Measurements from ENCODE around the gene PADI1.
"Not testable (repeated sequence)": the region's sequence is repeated elsewhere in the genome, so short reads cannot be mapped to it uniquely, and the experiment has no call there.

Gene PADI1

GRCh38 chr1:17239420-17239819 lies 34.5 kb downstream of the PADI1 start:
- no peak for DNase-seq (ENCODE audit: low read depth in 4 of 4, low spot score in 1 of 4)

GRCh38 chr1:17241011-17241779 lies 36.3 kb downstream of the PADI1 start:
- not testable (repeated sequence) for DNase-seq (ENCODE audit: low read depth in 4 of 4, low spot score in 1 of 4)

- DNase-seq (ENCODE audit: low read depth in 4 of 4, low spot score in 1 of 4): not testable (repeated sequence)
Observed at GRCh38 chr1:17241780-17242074, 36.8 kb downstream of the PADI1 start.

DNA sequence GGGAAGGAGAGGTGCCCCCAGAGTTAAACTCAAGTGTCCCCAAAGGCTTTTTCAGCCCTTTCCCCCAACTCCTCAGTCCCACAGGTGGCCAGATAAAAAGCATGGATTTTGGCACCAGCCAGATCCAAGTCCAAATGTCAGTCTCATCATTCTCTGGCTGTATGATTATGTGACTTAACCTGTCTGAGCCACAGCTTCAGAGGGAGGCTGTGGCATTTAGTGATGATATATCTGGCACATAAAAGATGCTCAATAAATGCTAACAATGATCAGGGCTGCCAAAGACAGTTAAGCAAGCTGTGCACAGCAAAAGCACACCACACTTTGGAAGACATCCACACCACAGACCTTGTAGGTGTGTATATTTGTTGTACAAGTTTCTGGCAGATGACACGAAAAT lies 38.3 kb downstream of the PADI1 start:
- no peak for DNase-seq (ENCODE audit: low read depth in 4 of 4, low spot score in 1 of 4)

- no peak for DNase-seq (ENCODE audit: low read depth in 4 of 4, low spot score in 1 of 4)
Observed at GRCh38 chr1:17244821-17245740, 40.2 kb downstream of the PADI1 start.

DNA sequence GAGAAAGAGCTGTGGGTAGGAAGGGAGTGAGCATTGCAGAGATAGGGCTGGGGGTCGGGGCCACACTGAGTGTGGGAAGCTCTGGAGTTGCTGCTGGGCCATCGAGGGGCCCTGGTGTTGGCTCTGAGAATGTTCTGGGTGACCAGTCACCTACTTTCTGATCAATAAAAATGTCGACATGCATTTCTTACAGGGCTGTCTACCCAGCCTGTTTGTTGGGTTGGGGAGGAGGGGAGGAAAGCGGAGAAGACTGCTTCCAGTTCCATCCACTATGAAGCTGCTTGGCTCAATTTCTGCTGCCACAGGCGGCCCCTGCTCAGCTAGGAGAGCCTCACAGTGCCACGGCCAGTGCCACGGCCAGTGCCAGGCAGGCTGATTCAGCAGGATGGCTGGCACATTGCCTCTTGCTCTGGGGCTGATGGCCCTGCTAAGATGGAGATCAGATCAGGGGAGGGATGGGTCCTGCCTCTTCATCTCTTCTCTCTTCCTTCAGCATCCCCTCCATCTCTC lies 40.9 kb downstream of the PADI1 start:
- DNase-seq (ENCODE audit: low read depth in 4 of 4, low spot score in 1 of 4): no peak

- no peak for DNase-seq (ENCODE audit: low read depth in 4 of 4, low spot score in 1 of 4)
Observed at GRCh38 chr1:17246971-17247370, 42.0 kb downstream of the PADI1 start.

DNA sequence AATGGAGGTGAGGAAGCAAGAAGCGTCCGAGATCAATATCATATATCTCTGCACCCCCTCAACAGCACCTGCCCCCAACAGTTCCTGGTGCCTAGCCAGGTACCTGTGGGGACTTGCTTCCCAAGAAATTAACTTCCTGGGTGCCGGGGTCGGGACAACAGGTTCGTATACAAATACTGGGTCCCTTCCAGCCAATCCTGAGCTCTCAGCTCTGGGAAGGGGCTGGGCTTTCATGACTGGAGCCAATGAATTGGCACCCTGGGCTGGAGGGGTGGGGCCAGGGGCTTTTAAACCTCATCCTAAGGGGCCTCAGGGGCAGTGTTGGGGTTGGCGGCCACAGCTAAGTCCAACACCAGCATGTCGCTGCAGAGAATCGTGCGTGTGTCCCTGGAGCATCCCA lies 43.9 kb downstream of the PADI1 start, which contains the start of gene PADI3:
PADI3 (plus strand) TSS at position 318 of the 400 bp plus-strand sequence; CDS start at position 358, 40 bp downstream.
- no peak for DNase-seq (ENCODE audit: low read depth in 4 of 4, low spot score in 1 of 4)

DNA sequence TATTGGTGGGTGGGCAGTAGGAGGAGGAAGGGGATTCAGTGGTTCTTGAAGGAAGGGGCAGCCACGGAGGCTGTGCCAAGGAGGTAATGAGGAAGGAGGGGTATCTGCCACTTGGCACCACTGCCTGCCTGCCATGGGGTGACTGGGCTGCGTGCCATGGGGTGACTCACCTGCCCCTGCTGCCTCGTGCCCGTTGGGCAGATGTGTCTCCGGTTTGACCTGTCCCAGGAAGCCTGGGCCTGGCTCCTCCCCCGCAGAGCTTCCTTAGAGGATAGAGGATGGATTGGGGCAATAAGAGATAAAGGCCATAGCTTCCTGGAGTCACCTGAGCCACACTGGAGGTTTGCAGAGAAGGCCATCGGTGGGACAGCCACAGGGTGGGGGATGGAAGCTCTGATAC lies 45.7 kb downstream of the PADI1 start:
- DNase-seq (ENCODE audit: low read depth in 4 of 4, low spot score in 1 of 4): no peak

GRCh38 chr1:17251246-17251645 lies 46.3 kb downstream of the PADI1 start:
- no peak for DNase-seq (ENCODE audit: low read depth in 4 of 4, low spot score in 1 of 4)

DNA sequence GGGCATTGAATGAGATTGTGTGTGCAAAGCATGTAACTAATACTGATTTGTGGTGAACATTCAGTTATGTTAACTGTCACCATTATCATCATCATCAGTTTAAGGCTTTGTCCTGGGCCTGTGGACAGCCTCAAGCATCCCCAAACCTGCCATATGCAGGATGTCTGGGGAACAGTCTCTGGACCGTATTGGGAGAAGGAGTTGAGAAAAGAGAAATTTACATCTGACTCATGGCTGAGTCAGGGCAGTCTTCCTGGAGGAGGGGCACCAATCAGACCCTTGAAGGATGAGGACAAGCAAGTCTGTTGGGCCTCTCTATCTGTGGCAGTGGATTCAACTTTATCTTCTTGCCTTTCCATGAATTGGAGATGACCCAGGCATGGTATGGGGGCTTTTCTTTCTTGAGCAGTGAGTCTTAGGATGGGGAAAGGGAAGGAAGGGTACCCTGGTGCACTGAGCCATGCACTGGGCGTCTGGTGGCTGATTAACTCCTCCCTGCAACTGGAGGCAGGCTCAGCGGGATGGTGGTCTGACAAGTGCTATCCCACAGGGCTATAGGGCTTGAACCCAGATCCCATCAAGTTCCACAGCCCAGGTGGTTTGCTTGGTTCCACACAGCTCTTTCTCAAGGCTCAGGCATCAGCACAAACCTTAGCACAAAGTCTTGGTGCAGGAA lies 46.9 kb downstream of the PADI1 start:
- DNase-seq (ENCODE audit: low read depth in 4 of 4, low spot score in 1 of 4): no peak

DNA sequence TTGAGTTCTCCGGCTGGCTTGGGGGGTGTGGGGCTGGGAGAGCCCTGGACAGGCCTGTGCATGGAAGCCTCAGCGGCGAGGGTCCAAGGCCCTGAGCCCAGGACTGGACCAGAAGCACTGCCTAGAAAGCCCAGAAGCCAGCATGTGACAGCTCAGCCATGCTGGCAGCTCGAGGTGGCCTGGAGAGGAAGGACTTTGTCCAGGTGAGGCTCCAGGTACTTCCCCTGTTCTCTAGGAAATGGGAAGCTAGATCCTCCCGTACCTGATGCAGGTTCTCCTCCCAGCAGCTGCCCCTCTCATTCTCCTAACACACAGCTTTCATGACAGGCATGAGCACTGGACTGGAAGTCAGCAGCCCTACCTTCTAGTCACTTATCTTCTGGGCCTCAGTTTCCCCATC lies 50.4 kb downstream of the PADI1 start:
- DNase-seq (ENCODE audit: low read depth in 4 of 4, low spot score in 1 of 4): no peak

GRCh38 chr1:17258116-17258757 lies 53.3 kb downstream of the PADI1 start:
- no peak for DNase-seq (ENCODE audit: low read depth in 4 of 4, low spot score in 1 of 4)

DNA sequence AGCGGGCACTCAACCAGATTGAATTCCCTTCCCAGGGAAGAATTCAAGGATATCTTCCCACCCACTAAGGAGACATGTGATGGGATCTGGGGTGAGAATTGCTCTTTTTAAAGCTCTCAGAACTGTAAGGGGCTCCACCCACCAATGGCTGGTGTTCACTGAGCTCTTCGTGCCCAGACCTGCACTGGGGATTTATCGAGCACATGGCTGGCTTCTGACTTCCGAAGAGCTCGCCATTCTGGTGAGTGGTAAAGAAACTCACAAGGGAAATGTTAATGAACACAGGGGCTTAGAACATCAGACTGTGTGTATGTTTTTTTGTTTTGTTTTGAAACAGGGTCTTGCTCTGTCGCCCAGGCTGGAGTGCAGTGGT lies 53.8 kb downstream of the PADI1 start:
- no peak for DNase-seq (ENCODE audit: low read depth in 4 of 4, low spot score in 1 of 4)

GRCh38 chr1:17259233-17259873 lies 54.4 kb downstream of the PADI1 start:
- no peak for DNase-seq (ENCODE audit: low read depth in 4 of 4, low spot score in 1 of 4)

GRCh38 chr1:17260264-17260663 lies 55.3 kb downstream of the PADI1 start:
- no peak for DNase-seq (ENCODE audit: low read depth in 4 of 4, low spot score in 1 of 4)

- DNase-seq (ENCODE audit: low read depth in 4 of 4, low spot score in 1 of 4): no peak
Observed at GRCh38 chr1:17260738-17261137, 55.8 kb downstream of the PADI1 start.

GRCh38 chr1:17263936-17264335 lies 59.0 kb downstream of the PADI1 start:
- DNase-seq (ENCODE audit: low read depth in 4 of 4, low spot score in 1 of 4): no peak

- DNase-seq (ENCODE audit: low read depth in 4 of 4, low spot score in 1 of 4): no peak
Observed at GRCh38 chr1:17264470-17264869, 59.5 kb downstream of the PADI1 start.

GRCh38 chr1:17265162-17265561 lies 60.2 kb downstream of the PADI1 start:
- no peak for DNase-seq (ENCODE audit: low read depth in 4 of 4, low spot score in 1 of 4)

DNA sequence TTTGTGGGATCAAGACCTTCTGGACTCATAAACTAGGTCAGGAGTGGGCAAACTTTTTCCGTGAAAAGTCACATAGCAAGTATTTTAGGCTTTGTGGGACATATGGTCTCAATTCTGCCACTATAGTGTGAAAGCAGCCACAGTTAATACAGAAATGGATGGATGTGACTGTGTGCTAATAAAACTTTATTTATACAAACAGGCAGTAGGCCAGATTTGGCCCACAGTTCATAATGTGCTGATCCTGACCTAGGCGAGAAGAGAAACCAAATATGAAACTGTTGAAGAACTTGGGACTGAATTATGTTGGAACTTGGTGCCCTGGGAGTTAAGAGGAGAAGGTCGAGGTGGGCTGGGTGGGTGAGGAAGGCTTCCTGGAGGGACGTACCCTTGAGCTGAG lies 61.0 kb downstream of the PADI1 start:
- DNase-seq (ENCODE audit: low read depth in 4 of 4, low spot score in 1 of 4): no peak
